GM12892 (cell line): Measurements from ENCODE around the gene ACKR2.

Experiments
- POLR2A ChIP-seq: IDR thresholded peaks from 2 replicates; pipeline ENCODE4 v1.6.1; 2011; ENCODE audit warnings: low read depth, low read length, control low read depth
- POLR2AphosphoS5 ChIP-seq: IDR thresholded peaks from 2 replicates; pipeline ENCODE4 v1.6.1; 2011; ENCODE audit warnings: low read depth, low read length, control low read depth
- TAF1 ChIP-seq: IDR thresholded peaks from 2 replicates; pipeline ENCODE4 v1.6.1; 2011; ENCODE audit warnings: low read depth, mild to moderate bottlenecking, control low read depth, low read length, borderline replicate concordance

- TF ChIP-seq POLR2A (no peak), POLR2AphosphoS5 (no peak), TAF1 (no peak)
These were observed 37.7 kb downstream of the ACKR2 start for GRCh38 chr3:42846685-42847522.
